Panc1 (cell line): ENCODE results near the gene BFAR. TPM values are rescaled to one million over a fixed set of nuclear protein-coding genes. Genes with fewer than 3 reads are reported as not detected.

Source experiments
- ATAC-seq: fragments of 200-7000 bp; cut with Tn5 transposase; 2 replicates; pipeline ENCODE4 v1.9.1; 2020; ENCODE audit warnings: mild to moderate bottlenecking, moderate library complexity
- BruUV-seq: library from RNA; stranded (reverse); fragments of 400-500 nt; replicated peaks from 2 replicates; lab custom pipeline; 2021; lab: Mats Ljungman, UMichigan
- CTCF ChIA-PET: fragments of 300-600 bp; sonication (Branson Sonifier 250); formaldehyde crosslinking; loops from one replicate; lab custom pipeline; 2022; ENCODE audit warnings: antibody characterized with exemption; lab: Charles Lee
- POLR2A ChIA-PET: fragments of 300-600 bp; sonication (Branson Sonifier 250); formaldehyde crosslinking; loops from one replicate; lab custom pipeline; 2022; ENCODE audit warnings: antibody characterized with exemption; lab: Charles Lee
- DNase-seq: peaks from one replicate; pipeline ENCODE4 v3.0.0-alpha.2; 2010; ENCODE audit warnings: low read depth, low spot score
- H3K27ac ChIP-seq: 2 replicates; pipeline ENCODE4 v1.5.1; 2011; ENCODE audit warnings: mild to moderate bottlenecking, low read length, inconsistent platforms
- H3K27me3 ChIP-seq: fragments of 200-500 bp; sonication (Bioruptor generic); 2 replicates; pipeline ENCODE4 v1.6.0; 2014; ENCODE audit warnings: low read length, inconsistent platforms; ENCODE audit not compliant: control insufficient read depth, insufficient read depth
- H3K36me3 ChIP-seq: fragments of 200-500 bp; sonication (Bioruptor generic); 2 replicates; pipeline ENCODE4 v1.5.1; 2014; ENCODE audit warnings: inconsistent platforms, mild to moderate bottlenecking, low read length, moderate library complexity; ENCODE audit not compliant: control insufficient read depth, insufficient read depth
- H3K4me1 ChIP-seq: 2 replicates; pipeline ENCODE4 v1.5.1; 2011; ENCODE audit warnings: inconsistent platforms, mild to moderate bottlenecking, low read length, moderate library complexity; ENCODE audit not compliant: control insufficient read depth, insufficient read depth
- H3K4me3 ChIP-seq, 2 experiments: 2 replicates each; pipeline ENCODE4 v1.5.1; 2011 to 2012; ENCODE audit warnings: low read depth in 2 of 2, low read length in 2 of 2, mild to moderate bottlenecking in 2 of 2, inconsistent platforms in 1 of 2, moderate library complexity in 1 of 2
- H3K9me3 ChIP-seq: fragments of 200-500 bp; sonication (Bioruptor generic); 2 replicates; pipeline ENCODE4 v1.5.1; 2014; ENCODE audit warnings: low read depth, mild to moderate bottlenecking, inconsistent platforms, low read length, moderate library complexity; ENCODE audit not compliant: control insufficient read depth, insufficient read depth
- POLR2AphosphoS5 ChIP-seq: IDR thresholded peaks from 2 replicates; pipeline ENCODE4 v1.6.1; 2012; ENCODE audit warnings: mild to moderate bottlenecking, low read depth, low read length, moderate library complexity
- SIN3A ChIP-seq: IDR thresholded peaks from 2 replicates; pipeline ENCODE4 v1.6.1; 2012; ENCODE audit warnings: low read depth, mild to moderate bottlenecking, low read length, moderate library complexity, borderline replicate concordance; ENCODE audit not compliant: insufficient read depth
- TCF7L2 ChIP-seq: IDR thresholded peaks from 2 replicates; pipeline ENCODE4 v1.6.1; 2011; ENCODE audit warnings: mild to moderate bottlenecking, low read depth, low read length, inconsistent platforms
- in situ Hi-C: cut with HindIII; loops from 2 replicates; pipeline ENCODE4 v1.10.0; 2016; ENCODE audit warnings: low sequenced_read_pairs, low pct_unique_long_range_greater_than_20kb
- intact Hi-C: fragments of 100-400 bp; cut with micrococcal nuclease; formaldehyde crosslinking; loops from one replicate; pipeline ENCODE4 v1.10.0; 2022; ENCODE audit not compliant: unreplicated experiment
- total RNA-seq: library from RNA; stranded (reverse); gene quantifications from one replicate; pipeline ENCODE4 v1.2.1, GENCODE V29; 2021; ENCODE audit not compliant: unreplicated experiment
- TF ChIP-seq, protein P1 (sequence below), 2 experiments: IDR thresholded peaks; 2 replicates each; pipeline ENCODE4 v1.6.1; 2011 to 2012; ENCODE audit warnings: low read depth in 2 of 2, control low read depth in 1 of 2, low read length in 1 of 2, mild to moderate bottlenecking in 1 of 2, moderate library complexity in 1 of 2; ENCODE audit not compliant: insufficient read depth in 1 of 2
- TF ChIP-seq, protein P2 (sequence below): fragments of 450-650 bp; IDR thresholded peaks from 2 replicates; pipeline ENCODE4 v1.5.1; 2017; ENCODE audit warnings: mild to moderate bottlenecking

The BFAR gene
- total RNA-seq, 1 experiment from 2014 or later, result 114 TPM

DNA sequence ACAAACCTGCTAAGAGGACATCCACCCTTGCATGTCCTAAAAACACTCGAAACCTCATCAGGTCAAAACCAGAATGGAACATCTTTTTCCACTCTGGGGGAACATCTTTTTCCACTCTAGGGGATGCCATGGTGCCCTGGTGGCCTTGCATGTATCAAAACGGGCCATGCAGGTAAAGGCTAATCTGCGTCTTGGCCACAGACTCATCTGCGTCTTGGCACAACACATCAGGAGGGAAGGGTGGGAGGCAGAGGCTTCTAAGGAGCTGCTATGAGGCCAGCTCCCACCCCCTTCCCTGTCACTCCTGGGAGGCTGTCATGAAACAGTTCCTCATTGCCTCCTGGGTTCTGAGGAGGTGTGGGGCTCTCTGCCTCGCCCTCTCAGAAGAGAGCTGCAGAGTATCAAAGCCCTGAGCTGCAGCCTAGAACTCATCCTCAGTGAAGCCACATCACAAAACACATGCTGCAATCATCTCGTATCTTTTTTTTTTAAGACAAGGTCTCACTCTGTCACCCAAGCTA lies 30.2 kb upstream of the BFAR start:
- Histone ChIP-seq H3K4me3 (no peak overlapping the region), H3K27me3 (no peaks in the 10 kb centered on the region), H3K4me1 (no peaks in the 10 kb centered on the region), H3K9me3 (no peaks in the 10 kb centered on the region), H3K27ac (no peak overlapping the region), H3K36me3 (peaks cover 25% of the 10 kb centered on the region)
- TF ChIP-seq, protein P1, sequence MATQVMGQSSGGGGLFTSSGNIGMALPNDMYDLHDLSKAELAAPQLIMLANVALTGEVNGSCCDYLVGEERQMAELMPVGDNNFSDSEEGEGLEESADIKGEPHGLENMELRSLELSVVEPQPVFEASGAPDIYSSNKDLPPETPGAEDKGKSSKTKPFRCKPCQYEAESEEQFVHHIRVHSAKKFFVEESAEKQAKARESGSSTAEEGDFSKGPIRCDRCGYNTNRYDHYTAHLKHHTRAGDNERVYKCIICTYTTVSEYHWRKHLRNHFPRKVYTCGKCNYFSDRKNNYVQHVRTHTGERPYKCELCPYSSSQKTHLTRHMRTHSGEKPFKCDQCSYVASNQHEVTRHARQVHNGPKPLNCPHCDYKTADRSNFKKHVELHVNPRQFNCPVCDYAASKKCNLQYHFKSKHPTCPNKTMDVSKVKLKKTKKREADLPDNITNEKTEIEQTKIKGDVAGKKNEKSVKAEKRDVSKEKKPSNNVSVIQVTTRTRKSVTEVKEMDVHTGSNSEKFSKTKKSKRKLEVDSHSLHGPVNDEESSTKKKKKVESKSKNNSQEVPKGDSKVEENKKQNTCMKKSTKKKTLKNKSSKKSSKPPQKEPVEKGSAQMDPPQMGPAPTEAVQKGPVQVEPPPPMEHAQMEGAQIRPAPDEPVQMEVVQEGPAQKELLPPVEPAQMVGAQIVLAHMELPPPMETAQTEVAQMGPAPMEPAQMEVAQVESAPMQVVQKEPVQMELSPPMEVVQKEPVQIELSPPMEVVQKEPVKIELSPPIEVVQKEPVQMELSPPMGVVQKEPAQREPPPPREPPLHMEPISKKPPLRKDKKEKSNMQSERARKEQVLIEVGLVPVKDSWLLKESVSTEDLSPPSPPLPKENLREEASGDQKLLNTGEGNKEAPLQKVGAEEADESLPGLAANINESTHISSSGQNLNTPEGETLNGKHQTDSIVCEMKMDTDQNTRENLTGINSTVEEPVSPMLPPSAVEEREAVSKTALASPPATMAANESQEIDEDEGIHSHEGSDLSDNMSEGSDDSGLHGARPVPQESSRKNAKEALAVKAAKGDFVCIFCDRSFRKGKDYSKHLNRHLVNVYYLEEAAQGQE (IDR thresholded peaks at IDR 0.05; ENCODE audit: insufficient read depth in 1 of 2, low read depth in 2 of 2, low read length in 1 of 2), result no peak
- TF ChIP-seq SIN3A, result no peak
- no peak for TF ChIP-seq POLR2AphosphoS5
- TF ChIP-seq, protein P2, sequence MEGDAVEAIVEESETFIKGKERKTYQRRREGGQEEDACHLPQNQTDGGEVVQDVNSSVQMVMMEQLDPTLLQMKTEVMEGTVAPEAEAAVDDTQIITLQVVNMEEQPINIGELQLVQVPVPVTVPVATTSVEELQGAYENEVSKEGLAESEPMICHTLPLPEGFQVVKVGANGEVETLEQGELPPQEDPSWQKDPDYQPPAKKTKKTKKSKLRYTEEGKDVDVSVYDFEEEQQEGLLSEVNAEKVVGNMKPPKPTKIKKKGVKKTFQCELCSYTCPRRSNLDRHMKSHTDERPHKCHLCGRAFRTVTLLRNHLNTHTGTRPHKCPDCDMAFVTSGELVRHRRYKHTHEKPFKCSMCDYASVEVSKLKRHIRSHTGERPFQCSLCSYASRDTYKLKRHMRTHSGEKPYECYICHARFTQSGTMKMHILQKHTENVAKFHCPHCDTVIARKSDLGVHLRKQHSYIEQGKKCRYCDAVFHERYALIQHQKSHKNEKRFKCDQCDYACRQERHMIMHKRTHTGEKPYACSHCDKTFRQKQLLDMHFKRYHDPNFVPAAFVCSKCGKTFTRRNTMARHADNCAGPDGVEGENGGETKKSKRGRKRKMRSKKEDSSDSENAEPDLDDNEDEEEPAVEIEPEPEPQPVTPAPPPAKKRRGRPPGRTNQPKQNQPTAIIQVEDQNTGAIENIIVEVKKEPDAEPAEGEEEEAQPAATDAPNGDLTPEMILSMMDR, result no peak
- no peak for TF ChIP-seq TCF7L2
- ATAC-seq (no peak), DNase-seq (no peak)
- no TSS peak for BruUV-seq
- ChIA-PET POLR2A (interaction anchor here (0.6 to 0.7 kb wide), 2 partner anchors 97 to 301 kb away, joined by 3 to 4 read pairs; no protein-coding TSS in a partner anchor), CTCF (interaction anchor here (0.7 kb wide), 1 partner anchor 113 kb away, joined by 3 read pairs; no protein-coding TSS in a partner anchor)
- in situ Hi-C loops (no loop called here), intact Hi-C loops (no loop called here)

DNA sequence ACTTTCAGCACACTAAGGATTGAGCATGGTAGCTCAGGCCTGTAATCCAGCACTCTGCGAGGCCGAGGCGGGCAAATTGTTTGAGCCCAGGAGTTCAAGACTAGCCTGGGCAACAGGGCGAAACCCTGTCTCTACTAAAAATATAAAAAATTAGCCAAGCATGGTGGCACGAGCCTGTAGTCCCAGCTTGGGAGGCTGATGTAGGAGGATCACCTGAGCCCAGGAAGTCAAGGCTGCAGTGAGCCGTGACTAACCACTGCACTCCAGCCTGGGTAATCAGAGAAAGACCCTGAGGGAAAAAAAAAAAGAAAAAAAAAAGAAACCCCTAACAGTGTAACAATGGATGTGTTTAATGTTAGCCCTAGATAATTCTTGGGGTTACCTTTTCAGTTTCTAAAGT lies 26.6 kb upstream of the BFAR start:
- intact Hi-C loops, result no loop called here
- in situ Hi-C loops, result no loop called here
- no TSS peak for BruUV-seq

More for the DNA sequence above, 26.6 kb upstream of the BFAR start:
- Histone ChIP-seq H3K27ac (no peak overlapping the region), H3K27me3 (no peaks in the 10 kb centered on the region), H3K4me1 (no peaks in the 10 kb centered on the region), H3K9me3 (no peaks in the 10 kb centered on the region), H3K36me3 (peaks cover 43% of the 10 kb centered on the region), H3K4me3 (no peak overlapping the region)
- ChIA-PET CTCF (no interaction called here), POLR2A (interaction anchor here (0.7 kb wide), 1 partner anchor 48 kb away, joined by 3 read pairs; no protein-coding TSS in a partner anchor)
- no peak for DNase-seq
- TF ChIP-seq POLR2AphosphoS5 (no peak), TCF7L2 (no peak), SIN3A (no peak)
- TF ChIP-seq, protein P2, result no peak
- TF ChIP-seq, protein P1 (IDR thresholded peaks at IDR 0.05; ENCODE audit: insufficient read depth in 1 of 2, low read depth in 2 of 2, low read length in 1 of 2), result no peak
- no peak for ATAC-seq
